ENCODE measurements around the gene RGS6. TPM values are rescaled to one million over a fixed set of nuclear protein-coding genes. Genes with fewer than 3 reads are reported as not detected.
A peak's percentile ranks its signal among the peaks of the same experiment; 100 is the strongest.

Gene RGS6
- total and polyA plus RNA-seq, 2 donors (not counting 1 experiment from before 2014, with no cell fraction given): not detected

- Histone ChIP-seq H3K27ac (ENCODE audit: insufficient read depth, low read length) (no peak overlapping the region), H3K9ac (ENCODE audit: insufficient read depth, low read length) (no peak overlapping the region), H3K4me1 (ENCODE audit: control insufficient read depth, extremely low read depth, insufficient read depth, low read length) (peaks cover 3% of the 10 kb centered on the region), H3K79me2 (ENCODE audit: control insufficient read depth, insufficient read depth, low read length) (no peaks in the 10 kb centered on the region), H3K27me3 (ENCODE audit: control insufficient read depth, insufficient read depth, low read length) (no peaks in the 10 kb centered on the region), H3K9me3 (ENCODE audit: control insufficient read depth, insufficient read depth, low read depth, low read length) (no peaks in the 10 kb centered on the region), H2AFZ (ENCODE audit: low read length) (no peak overlapping the region), H4K20me1 (ENCODE audit: control insufficient read depth, extremely low read depth, insufficient read depth, low read length) (no peaks in the 10 kb centered on the region), H3K4me3 (replicated peaks in 1 of 4; ENCODE audit: control extremely low read depth in 1 of 4, insufficient read depth in 1 of 4, low read depth in 3 of 4, low read length in 4 of 4) (no peak overlapping the region), H3K36me3 (ENCODE audit: control insufficient read depth, insufficient read depth, low read length) (no peaks in the 10 kb centered on the region), H3K4me2 (ENCODE audit: extremely low read depth, insufficient read depth, low read length) (peak overlapping the region; percentile 8)
- DNase-seq (ENCODE audit: low read depth in 2 of 2): peak in 1 of 2 donors; percentile 41
- TF ChIP-seq EZH2 (IDR thresholded peaks at IDR 0.05; ENCODE audit: low read length, missing control alignments) (no peak), CTCF (conservative IDR thresholded peaks at IDR 0.05 in 1 of 2, IDR thresholded peaks at IDR 0.05 in 1 of 2; ENCODE audit: low read depth in 1 of 2, low read length in 2 of 2) (no peak)
Observed at GRCh38 chr14:72463291-72463866, 531.1 kb downstream of the RGS6 start.

DNA sequence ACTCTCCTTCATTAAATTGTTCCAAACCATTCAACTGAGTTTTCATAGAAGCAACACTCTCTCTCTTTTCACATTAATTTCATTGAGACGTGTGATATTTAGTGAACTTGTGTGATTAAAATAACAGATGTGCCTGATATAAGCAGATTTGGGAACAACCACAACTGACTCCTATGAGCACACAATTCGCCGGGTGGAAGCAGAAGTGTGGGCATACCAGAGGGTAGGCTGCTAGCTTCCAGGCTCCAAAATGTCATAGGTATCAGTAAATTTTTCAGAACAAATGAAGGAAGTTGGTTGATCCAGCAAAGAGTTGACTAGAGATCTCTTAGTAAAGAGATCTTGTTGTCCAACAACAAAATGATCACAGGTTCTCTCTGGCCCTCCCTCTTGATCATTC lies 532.0 kb downstream of the RGS6 start:
- TF ChIP-seq EZH2 (IDR thresholded peaks at IDR 0.05; ENCODE audit: low read length, missing control alignments) (no peak), CTCF (conservative IDR thresholded peaks at IDR 0.05 in 1 of 2, IDR thresholded peaks at IDR 0.05 in 1 of 2; ENCODE audit: low read depth in 1 of 2, low read length in 2 of 2) (no peak)
- no peak overlapping the region for H3K9ac ChIP-seq (ENCODE audit: insufficient read depth, low read length)
- no peak overlapping the region for H3K4me3 ChIP-seq (replicated peaks in 1 of 4; ENCODE audit: control extremely low read depth in 1 of 4, insufficient read depth in 1 of 4, low read depth in 3 of 4, low read length in 4 of 4)
- H3K79me2 ChIP-seq (ENCODE audit: control insufficient read depth, insufficient read depth, low read length): no peaks in the 10 kb centered on the region
- DNase-seq (ENCODE audit: low read depth in 2 of 2): no peak
- H3K27ac ChIP-seq (ENCODE audit: insufficient read depth, low read length): no peak overlapping the region
- no peak overlapping the region for H2AFZ ChIP-seq (ENCODE audit: low read length)
- H3K4me2 ChIP-seq (ENCODE audit: extremely low read depth, insufficient read depth, low read length): no peak overlapping the region
- H3K36me3 ChIP-seq (ENCODE audit: control insufficient read depth, insufficient read depth, low read length): no peaks in the 10 kb centered on the region
- no peaks in the 10 kb centered on the region for H4K20me1 ChIP-seq (ENCODE audit: control insufficient read depth, extremely low read depth, insufficient read depth, low read length)
- H3K27me3 ChIP-seq (ENCODE audit: control insufficient read depth, insufficient read depth, low read length): no peaks in the 10 kb centered on the region
- peaks cover 2% of the 10 kb centered on the region for H3K4me1 ChIP-seq (ENCODE audit: control insufficient read depth, extremely low read depth, insufficient read depth, low read length)
- H3K9me3 ChIP-seq (ENCODE audit: control insufficient read depth, insufficient read depth, low read depth, low read length): no peaks in the 10 kb centered on the region

DNA sequence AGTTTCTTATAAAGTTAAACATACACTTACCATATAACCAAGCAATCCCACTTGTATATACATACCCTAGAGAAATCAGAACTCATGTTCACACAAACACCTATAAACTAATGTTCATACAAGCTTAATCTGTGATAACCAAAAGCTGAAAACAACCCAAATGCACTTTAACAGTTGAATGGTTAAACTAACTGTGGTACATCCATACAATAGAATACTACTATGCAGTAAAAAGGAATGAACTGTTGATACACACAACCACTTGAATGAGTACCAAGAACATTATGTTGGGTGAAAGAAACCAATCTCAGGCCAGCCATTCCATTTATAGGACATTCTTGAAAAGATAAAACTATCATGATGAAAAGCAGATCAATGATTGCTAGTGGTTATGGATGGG lies 534.1 kb downstream of the RGS6 start:
- Histone ChIP-seq H3K27ac (ENCODE audit: insufficient read depth, low read length) (no peak overlapping the region), H3K4me1 (ENCODE audit: control insufficient read depth, extremely low read depth, insufficient read depth, low read length) (peaks cover 2% of the 10 kb centered on the region), H3K9ac (ENCODE audit: insufficient read depth, low read length) (no peak overlapping the region), H4K20me1 (ENCODE audit: control insufficient read depth, extremely low read depth, insufficient read depth, low read length) (no peaks in the 10 kb centered on the region), H3K9me3 (ENCODE audit: control insufficient read depth, insufficient read depth, low read depth, low read length) (no peaks in the 10 kb centered on the region), H3K4me2 (ENCODE audit: extremely low read depth, insufficient read depth, low read length) (no peak overlapping the region), H3K27me3 (ENCODE audit: control insufficient read depth, insufficient read depth, low read length) (no peaks in the 10 kb centered on the region), H3K4me3 (replicated peaks in 1 of 4; ENCODE audit: control extremely low read depth in 1 of 4, insufficient read depth in 1 of 4, low read depth in 3 of 4, low read length in 4 of 4) (no peak overlapping the region), H3K79me2 (ENCODE audit: control insufficient read depth, insufficient read depth, low read length) (no peaks in the 10 kb centered on the region), H2AFZ (ENCODE audit: low read length) (no peak overlapping the region), H3K36me3 (ENCODE audit: control insufficient read depth, insufficient read depth, low read length) (no peaks in the 10 kb centered on the region)
- DNase-seq (ENCODE audit: low read depth in 2 of 2): no peak
- TF ChIP-seq CTCF (conservative IDR thresholded peaks at IDR 0.05 in 1 of 2, IDR thresholded peaks at IDR 0.05 in 1 of 2; ENCODE audit: low read depth in 1 of 2, low read length in 2 of 2) (no peak), EZH2 (IDR thresholded peaks at IDR 0.05; ENCODE audit: low read length, missing control alignments) (no peak)

All from fibroblast of lung (primary cell).